ENCODE measurements around the gene PLCXD1. TPM values are rescaled to one million over a fixed set of nuclear protein-coding genes. Genes with fewer than 3 reads are reported as not detected.

PLCXD1 gene
- total RNA-seq, 2 donors from 2014 or later: 2.2 to 3.0 TPM

DNA sequence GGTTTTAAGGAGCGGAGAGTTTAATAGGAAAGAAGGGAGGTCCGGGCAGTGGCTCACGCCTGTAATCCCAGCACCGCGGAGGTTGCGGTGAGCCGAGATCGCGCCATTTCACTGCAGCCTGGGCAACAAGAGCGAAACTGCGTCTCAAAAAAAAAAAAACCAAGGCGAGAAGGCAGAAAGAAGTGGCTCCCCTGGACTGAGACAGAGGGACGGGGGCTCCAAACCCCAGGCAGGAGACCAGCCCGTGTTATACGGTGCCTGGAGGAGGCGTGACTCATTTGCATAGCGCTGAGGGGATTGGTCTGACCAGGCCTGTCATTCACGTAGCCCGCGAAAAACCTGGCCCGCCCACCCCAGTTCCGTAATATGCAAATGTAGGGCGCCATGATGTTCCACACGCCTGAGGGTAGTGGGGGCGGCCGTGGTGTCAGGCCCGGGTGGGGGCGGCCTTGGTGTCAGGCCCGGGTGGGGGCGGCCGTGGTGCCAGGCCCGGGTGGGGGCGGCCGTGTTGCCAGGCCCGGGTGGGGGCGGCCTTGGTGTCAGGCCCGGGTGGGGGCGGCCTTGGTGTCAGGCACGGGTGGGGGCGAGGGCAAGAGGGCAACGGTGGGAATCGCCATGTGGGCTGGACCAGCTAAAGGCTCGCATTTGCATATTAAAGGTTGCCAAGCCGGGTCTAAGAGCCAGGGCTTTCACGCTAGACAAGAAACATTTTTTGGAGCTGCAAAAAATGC lies 2.1 kb downstream of the PLCXD1 start:
- Histone ChIP-seq H3K27me3 (no peaks in the 10 kb centered on the region), H3K9me3 (no peaks in the 10 kb centered on the region), H3K27ac (peak overlapping the region; percentile 47 to 58), H3K4me1 (no peaks in the 10 kb centered on the region), H3K4me3 (peak overlapping the region; percentile 37 to 57), H3K36me3 (no peaks in the 10 kb centered on the region)
- DNase-seq (ENCODE audit: low spot score): peak; percentile 94
- TF ChIP-seq, protein P1, sequence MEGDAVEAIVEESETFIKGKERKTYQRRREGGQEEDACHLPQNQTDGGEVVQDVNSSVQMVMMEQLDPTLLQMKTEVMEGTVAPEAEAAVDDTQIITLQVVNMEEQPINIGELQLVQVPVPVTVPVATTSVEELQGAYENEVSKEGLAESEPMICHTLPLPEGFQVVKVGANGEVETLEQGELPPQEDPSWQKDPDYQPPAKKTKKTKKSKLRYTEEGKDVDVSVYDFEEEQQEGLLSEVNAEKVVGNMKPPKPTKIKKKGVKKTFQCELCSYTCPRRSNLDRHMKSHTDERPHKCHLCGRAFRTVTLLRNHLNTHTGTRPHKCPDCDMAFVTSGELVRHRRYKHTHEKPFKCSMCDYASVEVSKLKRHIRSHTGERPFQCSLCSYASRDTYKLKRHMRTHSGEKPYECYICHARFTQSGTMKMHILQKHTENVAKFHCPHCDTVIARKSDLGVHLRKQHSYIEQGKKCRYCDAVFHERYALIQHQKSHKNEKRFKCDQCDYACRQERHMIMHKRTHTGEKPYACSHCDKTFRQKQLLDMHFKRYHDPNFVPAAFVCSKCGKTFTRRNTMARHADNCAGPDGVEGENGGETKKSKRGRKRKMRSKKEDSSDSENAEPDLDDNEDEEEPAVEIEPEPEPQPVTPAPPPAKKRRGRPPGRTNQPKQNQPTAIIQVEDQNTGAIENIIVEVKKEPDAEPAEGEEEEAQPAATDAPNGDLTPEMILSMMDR (IDR thresholded peaks at IDR 0.05): no peak

DNA sequence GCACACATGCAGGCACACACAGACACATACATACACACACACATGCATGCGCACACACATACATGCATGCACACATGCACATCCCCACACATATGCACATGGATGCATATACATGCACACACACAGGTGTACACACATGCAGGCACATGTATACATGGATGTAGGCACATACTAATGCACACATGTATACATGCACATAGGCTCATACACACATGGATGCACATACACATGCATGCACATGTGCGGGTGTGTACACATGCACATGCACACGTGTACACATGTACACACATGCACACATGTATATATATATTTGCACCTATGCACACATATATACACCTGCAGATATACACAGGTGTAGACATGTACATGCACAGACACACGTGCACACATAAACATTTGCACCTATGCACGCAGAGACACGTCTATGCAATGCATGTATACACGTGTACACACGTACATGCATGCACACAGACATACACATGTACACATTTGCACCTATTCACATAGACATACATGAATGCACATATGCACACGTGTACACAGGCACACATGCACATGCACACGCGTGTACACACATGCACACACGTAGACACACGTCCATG lies 4.0 kb downstream of the PLCXD1 start:
- H3K9me3 ChIP-seq: no peaks in the 10 kb centered on the region
- TF ChIP-seq, protein P1 (IDR thresholded peaks at IDR 0.05): no peak
- DNase-seq (ENCODE audit: low spot score): no peak
- peaks cover 5% of the 10 kb centered on the region for H3K36me3 ChIP-seq
- no peak overlapping the region for H3K4me3 ChIP-seq
- H3K27ac ChIP-seq: no peak overlapping the region
- no peaks in the 10 kb centered on the region for H3K27me3 ChIP-seq
- no peaks in the 10 kb centered on the region for H3K4me1 ChIP-seq

DNA sequence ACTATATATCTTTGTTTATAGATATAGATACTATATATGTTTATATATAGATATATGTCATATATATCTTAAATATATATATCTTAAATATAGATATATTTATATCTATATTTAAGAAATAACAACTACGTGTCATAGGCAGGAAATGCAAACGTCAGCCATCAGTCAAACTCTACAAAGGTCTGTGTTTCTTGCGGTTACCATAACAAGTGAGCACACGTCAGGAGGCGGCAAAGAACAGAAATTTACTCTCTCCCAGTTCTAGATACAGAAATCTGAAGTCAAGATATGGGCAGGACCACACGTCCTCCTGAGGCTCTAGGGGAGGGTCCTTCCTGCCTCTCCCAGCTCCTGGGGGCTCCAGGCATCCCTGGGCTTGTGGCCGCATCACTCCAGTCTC lies 6.5 kb downstream of the PLCXD1 start:
- no peaks in the 10 kb centered on the region for H3K4me1 ChIP-seq
- TF ChIP-seq, protein P1 (IDR thresholded peaks at IDR 0.05): no peak
- H3K27ac ChIP-seq: no peak overlapping the region
- peaks cover 5% of the 10 kb centered on the region for H3K36me3 ChIP-seq
- no peak for DNase-seq (ENCODE audit: low spot score)
- H3K4me3 ChIP-seq: no peak overlapping the region
- no peaks in the 10 kb centered on the region for H3K27me3 ChIP-seq
- H3K9me3 ChIP-seq: no peaks in the 10 kb centered on the region

DNA sequence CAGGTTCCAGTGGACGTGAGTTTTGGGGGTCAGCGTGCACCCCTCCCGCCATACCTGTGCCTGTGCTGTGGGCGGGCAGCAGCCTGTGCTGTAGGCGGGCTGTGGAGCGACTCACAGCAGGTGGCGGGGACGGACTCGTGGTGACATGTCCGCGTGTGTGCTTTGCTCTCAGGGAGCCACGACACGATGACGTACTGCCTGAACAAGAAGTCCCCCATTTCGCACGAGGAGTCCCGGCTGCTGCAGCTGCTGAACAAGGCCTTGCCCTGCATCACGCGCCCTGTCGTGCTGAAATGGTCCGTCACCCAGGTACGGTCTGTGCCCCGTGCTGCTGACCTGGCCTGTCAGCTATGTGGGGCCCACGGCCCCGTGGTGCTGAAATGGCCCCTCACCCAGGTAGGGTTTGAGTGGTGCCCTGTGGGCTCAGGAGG lies 7.4 kb downstream of the PLCXD1 start:
- Histone ChIP-seq H3K4me1 (no peaks in the 10 kb centered on the region), H3K27ac (no peak overlapping the region), H3K4me3 (no peak overlapping the region), H3K27me3 (no peaks in the 10 kb centered on the region), H3K9me3 (no peaks in the 10 kb centered on the region), H3K36me3 (peaks cover 5% of the 10 kb centered on the region)
- TF ChIP-seq, protein P1 (IDR thresholded peaks at IDR 0.05): no peak
- DNase-seq (ENCODE audit: low spot score): no peak

DNA sequence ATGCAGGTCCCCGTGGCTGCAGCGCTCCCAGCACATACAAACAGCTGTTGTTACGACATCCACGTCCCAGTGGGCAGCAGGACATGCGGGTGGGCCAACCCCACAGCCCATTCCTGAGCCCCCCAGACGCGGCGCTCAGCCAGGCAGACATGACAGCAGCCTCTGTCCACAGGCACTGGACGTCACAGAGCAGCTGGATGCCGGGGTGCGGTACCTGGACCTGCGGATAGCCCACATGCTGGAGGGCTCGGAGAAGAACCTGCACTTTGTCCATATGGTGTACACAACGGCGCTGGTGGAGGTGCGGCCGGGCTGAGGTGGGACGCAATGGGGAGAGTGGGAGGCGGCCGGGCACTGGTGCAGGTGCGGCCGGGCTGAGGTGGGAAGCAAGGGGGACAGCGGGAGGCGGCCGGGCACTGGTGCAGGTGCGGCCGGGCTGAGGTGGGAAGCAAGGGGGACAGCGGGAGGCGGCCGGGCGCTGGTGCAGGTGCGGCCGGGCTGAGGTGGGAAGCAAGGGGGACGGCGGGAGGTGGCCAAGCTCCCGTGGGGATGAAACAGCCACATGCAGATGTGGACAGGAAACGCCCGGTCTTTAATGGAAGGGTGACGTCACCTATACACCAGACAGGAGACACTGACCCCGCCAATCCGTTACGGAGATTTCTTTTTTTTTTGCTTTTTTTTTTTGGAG lies 9.4 kb downstream of the PLCXD1 start:
- Histone ChIP-seq H3K36me3 (peaks cover 10% of the 10 kb centered on the region), H3K4me1 (no peaks in the 10 kb centered on the region), H3K27ac (no peak overlapping the region), H3K4me3 (no peak overlapping the region), H3K27me3 (no peaks in the 10 kb centered on the region), H3K9me3 (no peaks in the 10 kb centered on the region)
- DNase-seq (ENCODE audit: low spot score): no peak
- TF ChIP-seq, protein P1 (IDR thresholded peaks at IDR 0.05): no peak

Data from right atrium auricular region (tissue), 2 donors.